Measurements from ENCODE around the gene WDFY4.

The WDFY4 gene

DNA sequence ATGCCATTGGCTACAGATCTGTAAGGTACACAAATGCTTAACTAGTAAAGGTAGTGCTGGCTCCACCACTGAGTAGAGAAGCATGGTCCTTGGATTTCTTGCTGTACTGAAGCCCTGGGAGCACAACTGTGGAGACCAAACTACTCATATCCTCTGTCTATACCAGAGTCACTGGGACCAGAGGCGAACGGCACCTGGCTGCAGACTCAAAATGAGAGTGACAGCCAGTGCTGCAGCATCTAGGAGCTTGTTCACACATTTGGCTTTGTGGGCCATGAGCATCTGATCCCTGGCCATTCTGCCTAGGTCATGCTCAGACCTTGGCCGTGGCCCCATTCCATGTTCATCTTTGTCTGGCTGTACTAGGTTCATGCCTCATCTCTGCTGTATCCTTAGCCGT, 223.1 kb downstream of the WDFY4 start:
- DNase-seq (ENCODE audit: low read depth), result no peak

DNA sequence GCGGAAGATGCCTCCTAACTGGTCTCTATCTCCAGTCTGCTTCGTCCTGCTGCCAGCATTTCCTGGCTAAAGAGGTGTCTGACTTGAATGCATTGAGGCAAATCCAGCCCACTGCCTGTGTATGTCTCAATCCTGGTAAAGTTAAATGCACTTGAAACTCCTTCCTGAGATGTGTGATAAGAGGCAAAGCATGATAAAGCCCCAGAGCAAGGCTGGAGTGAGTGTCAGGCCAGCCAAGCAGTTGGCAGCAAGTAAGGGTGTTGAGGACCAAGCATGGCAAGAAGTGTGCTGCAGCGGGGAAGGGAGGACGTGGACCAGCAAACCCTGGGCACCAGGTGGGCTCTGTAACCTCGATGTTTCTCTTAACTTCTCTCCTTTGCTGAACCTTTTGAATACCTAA, 225.9 kb downstream of the WDFY4 start:
- no peak for DNase-seq (ENCODE audit: low read depth)

DNA sequence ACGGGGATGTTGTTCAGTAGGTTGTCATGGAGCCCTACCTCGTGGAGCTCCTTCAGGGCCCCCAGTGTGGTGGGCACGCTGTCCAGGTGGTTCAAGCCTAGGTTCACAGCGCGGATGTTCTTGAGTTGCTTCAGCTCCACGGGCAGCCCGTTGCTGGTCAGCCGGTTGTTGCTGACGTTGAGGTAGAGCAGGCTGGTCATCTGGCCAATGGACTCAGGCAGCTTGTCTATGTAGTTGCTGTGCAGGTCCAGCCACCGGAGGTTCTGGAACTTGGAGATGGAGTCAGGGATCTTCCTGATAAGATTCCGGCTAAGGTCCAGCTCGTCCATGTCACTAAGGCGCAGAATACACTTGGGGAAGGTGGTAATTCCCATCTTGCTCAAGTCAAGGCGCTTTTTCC, 229.0 kb downstream of the WDFY4 start:
- DNase-seq (ENCODE audit: low read depth), result no peak

- DNase-seq (ENCODE audit: low read depth), result no peak
Measured at GRCh38 chr10:48923748-48924147, 239.1 kb downstream of the WDFY4 start.

DNA sequence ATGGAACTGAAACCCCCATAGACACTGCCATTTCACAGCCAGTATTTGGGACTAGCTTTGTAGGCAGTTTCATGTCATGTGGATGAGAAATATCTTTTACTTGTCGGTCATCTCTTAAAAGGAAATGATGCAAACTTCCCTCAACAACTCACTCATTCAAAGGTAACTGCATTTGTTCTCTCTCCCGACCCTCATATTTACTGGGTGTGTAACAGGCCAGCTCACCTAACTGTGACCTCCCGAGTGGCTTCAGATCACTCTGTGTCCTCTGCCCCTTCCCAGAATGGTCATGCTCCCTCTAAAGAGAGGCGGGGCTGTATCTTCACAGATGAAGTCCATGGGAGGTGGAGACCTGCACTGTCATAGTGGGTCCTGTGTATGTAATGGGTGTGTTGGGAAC, 240.3 kb downstream of the WDFY4 start:
- DNase-seq (ENCODE audit: low read depth), result no peak

DNA sequence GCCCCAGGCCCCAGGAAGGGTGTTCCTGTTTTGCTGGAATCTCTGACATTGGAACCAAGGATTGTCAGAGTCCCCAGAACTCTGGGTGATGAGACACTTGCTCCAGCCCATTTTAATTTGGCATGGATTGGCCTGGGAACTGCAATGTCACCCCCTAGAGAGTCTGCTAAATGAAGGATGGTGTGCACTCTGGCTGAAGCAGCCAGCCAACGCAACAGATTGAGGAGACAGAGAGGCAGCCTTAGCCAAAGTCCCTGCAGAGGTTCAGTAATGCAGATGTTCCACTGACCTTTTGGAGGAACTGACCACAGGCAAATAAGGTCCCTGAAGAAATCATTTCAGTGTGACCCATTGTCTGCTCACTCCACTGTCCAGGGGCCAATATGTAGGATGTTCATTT, 241.6 kb downstream of the WDFY4 start:
- DNase-seq (ENCODE audit: low read depth), result no peak

DNA sequence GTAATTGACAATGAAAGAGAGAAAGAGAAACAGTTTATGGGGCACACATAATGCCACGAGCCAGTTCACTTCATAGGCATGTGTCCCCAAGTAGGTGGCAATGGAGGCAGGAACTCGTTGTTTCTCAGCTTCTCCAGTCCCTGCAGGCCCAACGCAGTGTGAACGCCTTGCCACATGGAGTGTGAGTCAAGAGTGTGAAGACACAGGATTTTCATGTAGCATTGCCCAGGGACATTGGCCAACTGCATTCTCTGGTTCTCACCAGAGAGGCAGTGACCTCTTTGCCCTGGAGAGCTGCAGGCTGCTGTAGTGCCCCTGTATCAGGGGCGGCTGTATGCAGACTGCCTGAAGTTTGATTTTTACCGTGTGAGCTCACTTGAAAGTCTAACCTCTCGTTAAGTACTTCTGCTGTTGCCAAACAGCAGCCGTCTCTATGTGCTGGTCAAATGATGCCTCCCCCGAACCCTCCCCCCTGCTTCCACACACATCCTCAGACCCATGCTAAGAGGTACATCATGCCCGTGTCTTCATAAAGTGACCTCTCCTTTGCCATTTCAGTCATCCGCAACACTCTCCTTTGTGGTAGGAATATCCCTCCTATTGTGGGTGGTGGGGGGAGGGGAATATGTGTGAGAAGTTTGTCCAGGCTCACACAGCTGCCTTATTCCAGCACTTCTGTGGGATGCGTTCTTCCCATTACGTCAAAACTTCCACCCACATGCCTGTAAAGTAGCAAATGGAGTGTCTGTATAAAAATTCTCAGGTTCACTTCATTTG, 242.3 kb downstream of the WDFY4 start:
- DNase-seq (ENCODE audit: low read depth), result no peak

- DNase-seq (ENCODE audit: low read depth), result no peak
Measured at GRCh38 chr10:48929413-48929990, 244.8 kb downstream of the WDFY4 start.

- DNase-seq (ENCODE audit: low read depth), result no peak
Measured at GRCh38 chr10:48931188-48931587, 246.5 kb downstream of the WDFY4 start.

DNA sequence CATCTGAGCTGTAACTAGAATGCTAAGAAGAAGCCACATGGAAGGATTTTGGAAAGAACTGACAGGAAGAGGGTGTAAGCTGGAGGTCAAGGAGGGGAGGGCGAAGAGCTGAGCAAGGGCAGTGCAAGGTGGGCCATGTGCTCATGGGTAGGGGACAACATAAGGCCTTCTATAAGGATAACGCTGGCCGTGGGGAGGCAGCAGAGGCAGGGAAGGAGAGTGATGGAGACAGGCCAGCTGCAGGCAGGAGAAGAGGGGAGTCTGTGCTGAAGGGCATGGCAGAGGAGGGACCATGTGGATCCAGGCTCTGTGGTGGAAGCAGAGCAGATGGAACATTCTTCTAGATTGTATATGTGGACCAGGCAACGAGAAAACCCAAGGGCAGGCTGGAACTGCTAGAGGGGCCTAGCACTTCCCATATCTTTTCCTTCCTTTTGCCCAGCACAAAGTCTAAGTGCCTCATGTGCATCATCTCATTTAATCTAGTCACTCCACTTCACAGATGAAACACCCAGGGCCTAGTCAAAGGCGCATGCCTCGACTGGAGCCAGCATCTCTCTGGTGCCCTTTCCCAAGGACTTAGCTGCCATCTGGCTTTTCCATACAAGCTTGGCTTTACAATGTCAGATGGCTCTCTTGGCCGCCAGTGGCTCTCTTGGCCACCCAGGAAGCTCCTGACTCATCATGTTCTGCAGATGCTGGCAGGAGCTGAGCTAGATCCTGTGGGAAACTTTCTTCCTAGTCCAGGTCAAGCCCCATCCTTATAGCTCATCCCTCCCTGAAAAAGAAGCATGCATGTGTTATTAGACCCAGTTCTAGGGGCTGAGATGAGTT, 248.4 kb downstream of the WDFY4 start:
- DNase-seq (ENCODE audit: low read depth), result no peak

DNA sequence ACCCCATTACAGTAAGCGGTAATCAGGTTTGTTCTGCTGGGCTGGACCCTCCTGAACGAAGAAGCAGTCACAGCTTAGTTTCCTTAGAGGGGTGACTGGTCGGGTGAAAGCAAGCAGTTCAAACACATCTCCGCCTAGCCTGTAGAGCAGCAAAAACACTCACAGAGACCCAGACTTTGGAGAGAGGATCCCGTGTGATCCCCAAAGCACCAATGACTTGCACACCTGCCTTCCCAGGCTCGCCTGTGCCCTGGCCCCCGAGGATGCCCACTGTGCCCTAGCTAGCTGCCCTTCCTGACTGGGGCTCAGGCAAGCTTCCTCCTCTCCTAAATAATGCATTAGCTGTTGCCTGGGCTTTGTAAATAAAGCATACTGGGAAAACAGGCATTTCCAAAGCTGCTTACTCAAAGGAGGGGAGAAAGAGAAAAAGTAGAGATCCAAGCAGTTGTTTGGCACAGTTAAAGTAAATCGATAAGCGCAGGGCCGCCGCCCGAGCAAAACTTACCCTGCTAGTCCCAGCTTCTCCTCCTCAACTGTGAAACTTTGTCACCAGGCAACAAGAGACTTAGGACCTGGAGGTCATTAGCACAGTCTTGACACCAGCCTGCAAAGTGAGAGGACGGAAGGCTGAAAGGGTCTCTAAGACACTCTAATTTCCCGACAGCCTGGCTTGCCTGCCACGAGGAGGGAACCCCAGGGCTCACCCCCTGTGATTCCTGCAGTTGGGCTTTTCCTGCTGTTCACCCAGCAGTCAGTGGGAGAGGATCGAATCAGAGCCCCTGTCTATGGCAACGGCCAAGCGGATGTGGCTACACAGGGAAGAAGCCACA, 250.2 kb downstream of the WDFY4 start:
- DNase-seq (ENCODE audit: low read depth), result no peak

- DNase-seq (ENCODE audit: low read depth), result no peak
Measured at GRCh38 chr10:48935577-48935976, 250.9 kb downstream of the WDFY4 start.

GRCh38 chr10:48937796-48938195, 253.1 kb downstream of the WDFY4 start:
- DNase-seq (ENCODE audit: low read depth), result no peak

DNA sequence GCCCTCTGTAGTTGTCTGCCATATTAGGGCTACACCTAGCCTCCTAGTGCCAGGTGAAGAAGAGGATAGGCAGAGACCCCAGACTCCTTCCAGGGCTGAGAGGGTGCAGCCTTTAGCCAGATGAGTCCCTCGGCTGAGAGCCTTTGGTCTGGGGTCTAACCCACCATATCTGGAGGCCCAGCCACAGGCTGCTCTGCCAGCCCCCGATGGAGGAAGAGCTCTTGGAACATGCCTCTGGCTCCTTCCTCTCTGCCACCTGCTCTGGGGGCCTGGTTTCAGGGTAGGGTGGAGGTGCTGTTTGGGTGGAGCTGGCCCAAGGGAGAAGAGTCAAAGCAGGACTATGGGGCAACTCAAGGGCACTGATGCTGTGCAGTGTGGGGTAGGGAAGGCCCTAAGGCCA, 253.6 kb downstream of the WDFY4 start:
- no peak for DNase-seq (ENCODE audit: low read depth)

DNA sequence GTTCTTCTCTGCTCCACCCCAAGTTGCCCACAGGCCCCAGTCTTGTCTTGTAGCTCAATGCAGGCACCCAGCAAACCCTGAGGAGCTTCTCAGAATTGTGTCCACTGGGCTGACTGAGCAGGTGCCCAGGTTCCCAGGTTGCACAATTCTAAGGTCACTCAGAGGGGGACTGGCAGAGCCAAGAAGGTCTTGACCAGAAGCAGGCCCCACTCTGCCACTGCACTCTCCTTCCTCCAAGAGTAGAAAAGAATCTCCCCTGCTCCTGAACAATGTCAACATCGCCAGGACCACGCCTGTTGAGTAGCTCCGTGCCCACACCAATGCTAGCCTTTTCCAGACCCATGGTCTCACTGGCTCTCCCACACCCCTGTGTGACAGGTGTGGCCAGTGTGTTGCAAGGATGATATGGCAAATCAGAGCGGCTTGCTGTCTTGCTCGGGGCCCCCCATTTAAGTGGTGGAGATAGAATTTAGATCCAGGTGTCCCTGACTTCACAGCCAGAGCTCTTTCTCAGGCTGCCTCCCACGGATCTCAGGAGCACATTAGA, 254.4 kb downstream of the WDFY4 start:
- DNase-seq (ENCODE audit: low read depth), result no peak

GRCh38 chr10:48939790-48940325, 255.2 kb downstream of the WDFY4 start, which contains the start of gene LRRC18:
Gene LRRC18 (minus strand): TSS chr10:48939840. CDS start chr10:48914155, 25,685 bp downstream.
- no peak for DNase-seq (ENCODE audit: low read depth)

- no peak for DNase-seq (ENCODE audit: low read depth)
Measured at GRCh38 chr10:48940372-48940771, 255.7 kb downstream of the WDFY4 start.

DNA sequence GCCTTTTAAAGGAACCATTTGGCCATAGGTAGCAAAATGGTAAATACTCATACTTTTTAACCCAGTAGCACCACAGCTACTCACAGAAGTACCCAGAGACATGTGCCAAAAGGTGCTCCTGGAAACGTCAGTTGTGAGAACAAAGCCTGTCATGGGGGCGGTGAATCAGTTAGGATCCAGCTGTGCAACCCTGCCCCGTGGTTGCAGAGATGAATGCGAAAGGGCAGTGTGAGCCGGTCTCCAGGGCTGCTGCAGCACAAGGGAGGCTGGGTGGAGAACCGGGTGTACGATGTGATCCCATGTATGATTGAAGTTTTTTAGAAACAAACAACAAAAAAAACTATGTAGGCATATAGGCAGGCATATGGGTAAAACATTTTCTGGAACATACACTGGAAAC, 256.3 kb downstream of the WDFY4 start:
- DNase-seq (ENCODE audit: low read depth), result no peak

GRCh38 chr10:48941427-48942075, 256.9 kb downstream of the WDFY4 start:
- DNase-seq (ENCODE audit: low read depth), result no peak

- DNase-seq (ENCODE audit: low read depth), result no peak
Measured at GRCh38 chr10:48943096-48943495, 258.4 kb downstream of the WDFY4 start.

GRCh38 chr10:48944171-48944570, 259.5 kb downstream of the WDFY4 start:
- DNase-seq (ENCODE audit: low read depth), result no peak
